Neutrophil (primary cell): Measurements from ENCODE around the gene TEX2.
"Not testable (repeated sequence)": the region's sequence is repeated elsewhere in the genome, so short reads cannot be mapped to it uniquely, and the experiment has no call there.

Experiments used
- H3K27ac ChIP-seq: fragments of 200-600 bp; sonication (generic); 2 replicates; pipeline ENCODE4 v1.5.1; 2016; ENCODE audit warnings: mild to moderate bottlenecking, moderate library complexity
- H3K27me3 ChIP-seq: fragments of 200-600 bp; sonication (generic); 2 replicates; pipeline ENCODE4 v1.6.0; 2016; ENCODE audit warnings: mild to moderate bottlenecking
- H3K36me3 ChIP-seq: fragments of 200-600 bp; sonication (generic); 2 replicates; pipeline ENCODE4 v1.5.1; 2017
- H3K4me1 ChIP-seq, 2 experiments: fragments of 200-600 bp in 1 of 2; sonication (generic) in 1 of 2; 1 replicate in 1 of 2; 2 replicates in 1 of 2; pipeline versions ENCODE4 v1.5.1 to v1.6.1; 2013 to 2016; ENCODE audit warnings: low read depth in 1 of 2, low read length in 1 of 2, mild to moderate bottlenecking in 1 of 2, moderate library complexity in 1 of 2; ENCODE audit not compliant: control insufficient read depth in 1 of 2, insufficient read depth in 1 of 2
- H3K4me3 ChIP-seq, 2 experiments: fragments of 200-600 bp in 1 of 2; sonication (generic) in 1 of 2; 1 replicate in 1 of 2; 2 replicates in 1 of 2; pipeline ENCODE4 v1.5.1; 2013 to 2016; ENCODE audit warnings: low read depth in 1 of 2, low read length in 1 of 2, mild to moderate bottlenecking in 1 of 2, moderate library complexity in 1 of 2
- H3K9me3 ChIP-seq: fragments of 200-600 bp; sonication (generic); 2 replicates; pipeline ENCODE4 v1.5.1; 2016
- CTCF ChIP-seq: fragments of 200-600 bp; sonication (generic); IDR thresholded peaks from 2 replicates; pipeline ENCODE4 v1.5.1; 2016; ENCODE audit warnings: antibody characterized with exemption

TEX2 gene

GRCh38 chr17:64223283-64223682 lies 39.8 kb downstream of the TEX2 start:
- no peak for TF ChIP-seq CTCF
- Histone ChIP-seq H3K9me3 (no peaks in the 10 kb centered on the region), H3K4me1 (peaks cover 19 to 22% of the 10 kb centered on the region in 2 experiments), H3K27ac (no peak overlapping the region), H3K27me3 (no peaks in the 10 kb centered on the region), H3K4me3 (no peak overlapping the region), H3K36me3 (no peaks in the 10 kb centered on the region)

DNA sequence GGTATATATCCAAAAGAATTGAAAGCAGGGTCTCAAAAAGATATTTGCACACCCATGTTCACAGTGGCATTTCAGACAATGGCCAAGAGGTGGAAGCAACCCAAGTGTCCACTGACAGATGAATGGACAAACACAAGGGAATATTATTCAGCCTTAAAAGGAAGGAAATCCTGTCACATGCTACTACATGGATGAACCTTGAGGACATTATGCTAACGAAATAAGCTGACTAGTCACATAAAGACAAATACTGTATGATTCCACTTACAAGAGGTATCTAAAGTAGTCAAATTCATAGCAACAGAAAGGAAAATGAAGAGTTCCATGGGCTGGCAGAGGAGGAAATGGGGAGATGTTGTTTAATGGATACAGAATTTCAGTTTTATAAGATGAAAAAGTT lies 41.4 kb downstream of the TEX2 start:
- Histone ChIP-seq H3K4me1 (peaks cover 21 to 28% of the 10 kb centered on the region in 2 experiments), H3K4me3 (no peak overlapping the region), H3K36me3 (no peaks in the 10 kb centered on the region), H3K9me3 (no peaks in the 10 kb centered on the region), H3K27ac (no peak overlapping the region), H3K27me3 (no peaks in the 10 kb centered on the region)
- TF ChIP-seq CTCF, result no peak

GRCh38 chr17:64220604-64221003 lies 42.5 kb downstream of the TEX2 start:
- not testable (repeated sequence) for H3K27me3 ChIP-seq, H3K36me3 ChIP-seq
- peaks cover 13 to 20% of the 10 kb centered on the region in 2 experiments for H3K4me1 ChIP-seq

DNA sequence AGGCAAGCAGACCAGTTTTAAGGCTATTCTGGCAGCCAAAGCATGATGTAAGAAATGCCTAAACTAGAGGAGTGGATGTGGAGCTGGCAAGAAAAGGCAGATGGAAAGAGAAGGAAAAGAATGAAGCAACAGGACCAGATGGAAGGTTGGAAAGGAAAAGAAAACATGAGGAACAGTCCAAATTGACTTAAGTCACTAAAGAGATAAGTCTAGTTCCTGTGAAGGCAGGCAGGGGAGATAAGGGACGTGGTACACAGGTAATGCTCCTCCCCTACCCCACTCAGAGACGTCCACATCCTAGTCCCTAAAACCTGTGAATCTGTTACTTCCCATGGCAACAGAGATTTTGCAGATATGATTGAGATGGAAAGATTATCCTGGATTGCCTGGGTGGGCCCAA lies 43.5 kb downstream of the TEX2 start:
- H3K4me1 ChIP-seq, result peaks cover 22 to 27% of the 10 kb centered on the region in 2 experiments
- no peak for TF ChIP-seq CTCF
- H3K36me3 ChIP-seq, result no peaks in the 10 kb centered on the region
- no peak overlapping the region for H3K4me3 ChIP-seq
- H3K27ac ChIP-seq, result no peak overlapping the region
- H3K9me3 ChIP-seq, result no peaks in the 10 kb centered on the region
- H3K27me3 ChIP-seq, result no peaks in the 10 kb centered on the region

More at GRCh38 chr17:64220604-64221003, 42.5 kb downstream of the TEX2 start:
- not testable (repeated sequence) for H3K27ac ChIP-seq, H3K4me3 ChIP-seq, H3K9me3 ChIP-seq

DNA sequence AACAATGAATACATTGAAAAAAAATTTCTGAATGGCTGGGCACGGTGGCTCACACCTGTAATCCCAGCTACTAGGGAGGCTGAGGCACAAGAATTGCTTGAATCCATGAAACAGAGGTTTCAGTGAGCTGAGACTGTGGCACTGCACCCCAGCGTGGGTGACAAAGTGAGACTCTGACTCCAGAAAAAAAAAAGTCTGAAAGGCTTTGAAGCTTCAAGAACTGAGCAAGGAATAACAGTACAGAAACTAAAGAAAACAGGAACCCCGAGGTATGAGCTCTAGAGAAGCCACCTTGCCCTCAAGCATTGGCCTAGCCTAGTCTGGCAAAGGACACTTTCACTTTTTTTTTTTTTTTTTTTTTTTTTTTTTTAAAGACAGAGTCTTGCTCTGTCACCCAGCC lies 45.0 kb downstream of the TEX2 start:
- Histone ChIP-seq H3K36me3 (peaks cover 11% of the 10 kb centered on the region), H3K4me3 (no peak overlapping the region), H3K27me3 (no peaks in the 10 kb centered on the region), H3K4me1 (peaks cover 28 to 35% of the 10 kb centered on the region in 2 experiments), H3K27ac (no peak overlapping the region), H3K9me3 (no peaks in the 10 kb centered on the region)
- TF ChIP-seq CTCF, result no peak

DNA sequence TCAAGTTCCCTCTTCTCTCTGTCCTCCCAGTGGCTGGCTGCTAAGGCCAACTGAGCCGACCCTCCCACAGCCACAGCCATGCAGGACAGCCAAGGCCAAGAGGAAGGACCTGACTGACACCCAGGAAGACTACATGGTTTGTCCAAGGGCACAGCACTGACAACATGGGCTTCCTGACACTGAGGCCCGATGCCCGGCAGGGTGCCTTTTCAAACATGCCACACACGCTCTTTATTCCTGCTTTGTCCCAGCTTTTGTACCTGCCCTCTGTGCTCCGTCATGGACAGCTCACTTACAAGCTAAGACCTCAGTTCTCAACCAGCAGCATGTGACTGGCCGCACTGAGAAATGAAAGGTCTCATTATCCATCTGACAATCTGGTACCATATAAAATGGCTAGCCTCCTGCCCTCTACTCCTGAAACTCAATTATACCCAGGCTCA lies 45.8 kb downstream of the TEX2 start:
- H3K9me3 ChIP-seq, result no peaks in the 10 kb centered on the region
- H3K27me3 ChIP-seq, result no peaks in the 10 kb centered on the region
- no peak for TF ChIP-seq CTCF
- H3K4me1 ChIP-seq, result peaks cover 28 to 35% of the 10 kb centered on the region in 2 experiments
- peaks cover 19% of the 10 kb centered on the region for H3K36me3 ChIP-seq
- no peak overlapping the region for H3K27ac ChIP-seq
- no peak overlapping the region for H3K4me3 ChIP-seq
